AG10803 (cell line): ENCODE data around the gene SFXN5.

Experiments
- DNase-seq: peaks from one replicate; pipeline ENCODE4 v3.0.0; 2010; ENCODE audit warnings: low read depth
- H3K4me3 ChIP-seq: 2 replicates; pipeline ENCODE4 v1.5.1; 2011; ENCODE audit warnings: mild to moderate bottlenecking, low read length, control low read depth
- CTCF ChIP-seq: conservative IDR thresholded peaks from 2 replicates; pipeline ENCODE4 v1.5.1; 2011; ENCODE audit warnings: mild to moderate bottlenecking, low read length, control low read depth, inconsistent platforms

SFXN5 gene

GRCh38 chr2:72924353-72925240, 146.9 kb downstream of the SFXN5 start:
- no peak for TF ChIP-seq CTCF
- H3K4me3 ChIP-seq = no peak overlapping the region
- no peak for DNase-seq

GRCh38 chr2:72923833-72924352, 147.6 kb downstream of the SFXN5 start:
- H3K4me3 ChIP-seq = no peak overlapping the region
- TF ChIP-seq CTCF = no peak
- no peak for DNase-seq

GRCh38 chr2:72921853-72922252, 149.7 kb downstream of the SFXN5 start:
- TF ChIP-seq CTCF = no peak
- no peak overlapping the region for H3K4me3 ChIP-seq
- no peak for DNase-seq

GRCh38 chr2:72921088-72921851, 150.2 kb downstream of the SFXN5 start:
- H3K4me3 ChIP-seq = no peak overlapping the region
- DNase-seq = no peak
- TF ChIP-seq CTCF = no peak

- peak; percentile 16 for DNase-seq
- peak overlapping the region; percentile 2; the same call in 1 of the 2 replicates for H3K4me3 ChIP-seq
- TF ChIP-seq CTCF = no peak
These were observed 151.0 kb downstream of the SFXN5 start for GRCh38 chr2:72920318-72921087.

- TF ChIP-seq CTCF = no peak
- DNase-seq = no peak
- H3K4me3 ChIP-seq = no peak overlapping the region; the same call in 1 of the 2 replicates
These were observed 151.8 kb downstream of the SFXN5 start for GRCh38 chr2:72919414-72920317.
